HCT116 (cell line): Measurements from ENCODE around the gene BICDL2.

Experiments used
- EZH2 ChIP-seq: fragments of 200-600 bp; sonication (generic); IDR thresholded peaks from 2 replicates; pipeline ENCODE4 v1.6.1; 2017; ENCODE audit warnings: antibody characterized with exemption, mixed run types
- EZH2phosphoT487 ChIP-seq: fragments of 200-600 bp; IDR thresholded peaks from 2 replicates; pipeline ENCODE4 v1.6.1; 2018; ENCODE audit warnings: antibody characterized with exemption, borderline replicate concordance
- POLR2A ChIP-seq: IDR thresholded peaks from 2 replicates; pipeline ENCODE4 v1.7.0; 2011; ENCODE audit warnings: borderline replicate concordance; ENCODE audit not compliant: insufficient read depth, insufficient read length; ENCODE audit errors: extremely low read depth
- RAD21 ChIP-seq: IDR thresholded peaks from 2 replicates; pipeline ENCODE4 v1.6.1; 2012; ENCODE audit warnings: low read depth, mild to moderate bottlenecking
- SIN3A ChIP-seq: IDR thresholded peaks from 2 replicates; pipeline ENCODE4 v1.6.1; 2012; ENCODE audit warnings: low read depth
- YY1 ChIP-seq: IDR thresholded peaks from 2 replicates; pipeline ENCODE4 v1.6.1; 2011; ENCODE audit warnings: low read length, low read depth, moderate library complexity, mild to moderate bottlenecking; ENCODE audit not compliant: insufficient replicate concordance; ENCODE audit errors: extremely low read depth
- TF ChIP-seq, protein P1 (sequence below), 3 experiments: fragments of 200-600 bp in 1 of 3; sonication (generic) in 1 of 3; IDR thresholded peaks in 2 of 3; conservative IDR thresholded peaks in 1 of 3; 2 replicates each; pipeline ENCODE4 v1.5.1; 2012 to 2017; ENCODE audit warnings: low read depth in 2 of 3, low read length in 2 of 3, antibody characterized with exemption in 1 of 3, borderline replicate concordance in 1 of 3, control low read depth in 1 of 3, mild to moderate bottlenecking in 1 of 3, mixed read lengths in 1 of 3, mixed run types in 1 of 3, moderate library complexity in 1 of 3; ENCODE audit not compliant: insufficient read depth in 1 of 3
- TF ChIP-seq, protein P2 (sequence below): IDR thresholded peaks from 2 replicates; pipeline ENCODE4 v1.6.1; 2012; ENCODE audit warnings: low read depth
- TF ChIP-seq, protein P3 (sequence below): IDR thresholded peaks from 2 replicates; pipeline ENCODE4 v1.6.1; 2012

DNA sequence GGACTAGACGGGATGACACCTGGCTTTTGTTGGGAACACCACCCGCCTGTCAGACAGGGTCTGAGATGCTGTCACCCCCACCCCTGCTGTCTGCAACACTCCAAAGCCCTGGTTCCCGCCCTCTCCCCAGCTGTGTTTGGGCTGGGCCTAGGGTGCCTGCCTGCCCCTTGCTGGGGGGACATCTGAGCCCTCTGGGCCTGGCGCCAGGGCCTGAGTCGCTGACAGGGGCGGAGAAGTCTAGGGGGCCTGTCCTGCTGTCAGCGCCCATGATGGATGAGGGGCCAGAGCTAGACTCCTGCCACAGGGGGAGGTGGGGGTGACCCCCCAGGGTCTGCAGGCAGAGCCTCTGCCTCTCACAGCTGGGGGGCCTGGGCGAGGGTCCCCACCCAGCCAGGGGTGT, 48.9 kb downstream of the BICDL2 start:
- TF ChIP-seq, protein P1, sequence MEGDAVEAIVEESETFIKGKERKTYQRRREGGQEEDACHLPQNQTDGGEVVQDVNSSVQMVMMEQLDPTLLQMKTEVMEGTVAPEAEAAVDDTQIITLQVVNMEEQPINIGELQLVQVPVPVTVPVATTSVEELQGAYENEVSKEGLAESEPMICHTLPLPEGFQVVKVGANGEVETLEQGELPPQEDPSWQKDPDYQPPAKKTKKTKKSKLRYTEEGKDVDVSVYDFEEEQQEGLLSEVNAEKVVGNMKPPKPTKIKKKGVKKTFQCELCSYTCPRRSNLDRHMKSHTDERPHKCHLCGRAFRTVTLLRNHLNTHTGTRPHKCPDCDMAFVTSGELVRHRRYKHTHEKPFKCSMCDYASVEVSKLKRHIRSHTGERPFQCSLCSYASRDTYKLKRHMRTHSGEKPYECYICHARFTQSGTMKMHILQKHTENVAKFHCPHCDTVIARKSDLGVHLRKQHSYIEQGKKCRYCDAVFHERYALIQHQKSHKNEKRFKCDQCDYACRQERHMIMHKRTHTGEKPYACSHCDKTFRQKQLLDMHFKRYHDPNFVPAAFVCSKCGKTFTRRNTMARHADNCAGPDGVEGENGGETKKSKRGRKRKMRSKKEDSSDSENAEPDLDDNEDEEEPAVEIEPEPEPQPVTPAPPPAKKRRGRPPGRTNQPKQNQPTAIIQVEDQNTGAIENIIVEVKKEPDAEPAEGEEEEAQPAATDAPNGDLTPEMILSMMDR (IDR thresholded peaks at IDR 0.05 in 2 of 3, conservative IDR thresholded peaks at IDR 0.05 in 1 of 3; ENCODE audit: borderline replicate concordance in 1 of 3, insufficient read depth in 1 of 3, low read depth in 2 of 3, low read length in 2 of 3) = no peak
- TF ChIP-seq YY1 (no peak), EZH2 (no peak), POLR2A (no peak), EZH2phosphoT487 (no peak), SIN3A (no peak), RAD21 (no peak)
- TF ChIP-seq, protein P2, sequence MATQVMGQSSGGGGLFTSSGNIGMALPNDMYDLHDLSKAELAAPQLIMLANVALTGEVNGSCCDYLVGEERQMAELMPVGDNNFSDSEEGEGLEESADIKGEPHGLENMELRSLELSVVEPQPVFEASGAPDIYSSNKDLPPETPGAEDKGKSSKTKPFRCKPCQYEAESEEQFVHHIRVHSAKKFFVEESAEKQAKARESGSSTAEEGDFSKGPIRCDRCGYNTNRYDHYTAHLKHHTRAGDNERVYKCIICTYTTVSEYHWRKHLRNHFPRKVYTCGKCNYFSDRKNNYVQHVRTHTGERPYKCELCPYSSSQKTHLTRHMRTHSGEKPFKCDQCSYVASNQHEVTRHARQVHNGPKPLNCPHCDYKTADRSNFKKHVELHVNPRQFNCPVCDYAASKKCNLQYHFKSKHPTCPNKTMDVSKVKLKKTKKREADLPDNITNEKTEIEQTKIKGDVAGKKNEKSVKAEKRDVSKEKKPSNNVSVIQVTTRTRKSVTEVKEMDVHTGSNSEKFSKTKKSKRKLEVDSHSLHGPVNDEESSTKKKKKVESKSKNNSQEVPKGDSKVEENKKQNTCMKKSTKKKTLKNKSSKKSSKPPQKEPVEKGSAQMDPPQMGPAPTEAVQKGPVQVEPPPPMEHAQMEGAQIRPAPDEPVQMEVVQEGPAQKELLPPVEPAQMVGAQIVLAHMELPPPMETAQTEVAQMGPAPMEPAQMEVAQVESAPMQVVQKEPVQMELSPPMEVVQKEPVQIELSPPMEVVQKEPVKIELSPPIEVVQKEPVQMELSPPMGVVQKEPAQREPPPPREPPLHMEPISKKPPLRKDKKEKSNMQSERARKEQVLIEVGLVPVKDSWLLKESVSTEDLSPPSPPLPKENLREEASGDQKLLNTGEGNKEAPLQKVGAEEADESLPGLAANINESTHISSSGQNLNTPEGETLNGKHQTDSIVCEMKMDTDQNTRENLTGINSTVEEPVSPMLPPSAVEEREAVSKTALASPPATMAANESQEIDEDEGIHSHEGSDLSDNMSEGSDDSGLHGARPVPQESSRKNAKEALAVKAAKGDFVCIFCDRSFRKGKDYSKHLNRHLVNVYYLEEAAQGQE = no peak
- TF ChIP-seq, protein P3, sequence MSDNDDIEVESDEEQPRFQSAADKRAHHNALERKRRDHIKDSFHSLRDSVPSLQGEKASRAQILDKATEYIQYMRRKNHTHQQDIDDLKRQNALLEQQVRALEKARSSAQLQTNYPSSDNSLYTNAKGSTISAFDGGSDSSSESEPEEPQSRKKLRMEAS = no peak
